PC-9 (cell line): ENCODE results near the gene SH3RF3. TPM values are rescaled to one million over a fixed set of nuclear protein-coding genes. Genes with fewer than 3 reads are reported as not detected.

Experiments
- microRNA-seq: library from miRNA; unstranded; fragments of <30 nt; microRNA quantifications from one replicate; pipeline ENCODE4 v1.2.0, GENCODE V29; 2021; ENCODE audit warnings: borderline number of aligned reads, borderline replicate concordance
- total RNA-seq: library from RNA; stranded (reverse); gene quantifications from 2 replicates; pipeline ENCODE4 v1.2.3, GENCODE V29; 2021

SH3RF3 gene
- total RNA-seq, 1 experiment from 2014 or later: 6.1 TPM

Small RNAs within 50 kb of the gene (microRNA-seq; reads per million reads assigned to microRNA genes)
- gene MIR4265 (not detected), gene MIR4266 (not detected)

Other genes with a start within 250 kb of the SH3RF3 start
- gene EDAR, start 140.0 kb upstream of the SH3RF3 start, total RNA-seq: not detected in 2 replicates